DMS 273 (cell line): ENCODE results near the gene RARG.

Experiments
- DNase-seq: peaks from one replicate; lab custom pipeline; 2025; ENCODE audit not compliant: unreplicated experiment; lab: John Stamatoyannopoulos, UW

RARG gene

DNA sequence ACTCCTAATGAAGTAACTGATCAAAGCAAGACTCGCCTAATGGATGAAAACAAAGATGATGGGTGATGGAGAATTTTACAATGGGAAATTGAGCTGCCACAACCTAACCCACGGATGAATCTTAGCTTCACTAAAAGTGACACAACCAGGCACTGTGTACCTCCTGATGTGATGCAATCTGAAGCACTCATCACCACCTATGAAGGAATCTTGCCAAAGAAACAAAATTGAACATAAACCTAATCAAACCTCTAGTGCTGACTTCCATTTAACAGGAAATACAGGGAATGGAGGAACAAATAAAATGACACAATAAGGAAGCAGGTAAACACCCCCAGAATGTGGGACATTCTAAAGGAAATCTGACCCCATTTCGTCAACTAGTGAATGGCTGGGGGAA is 13.3 kb upstream of the RARG start:
- no peak for DNase-seq

DNA sequence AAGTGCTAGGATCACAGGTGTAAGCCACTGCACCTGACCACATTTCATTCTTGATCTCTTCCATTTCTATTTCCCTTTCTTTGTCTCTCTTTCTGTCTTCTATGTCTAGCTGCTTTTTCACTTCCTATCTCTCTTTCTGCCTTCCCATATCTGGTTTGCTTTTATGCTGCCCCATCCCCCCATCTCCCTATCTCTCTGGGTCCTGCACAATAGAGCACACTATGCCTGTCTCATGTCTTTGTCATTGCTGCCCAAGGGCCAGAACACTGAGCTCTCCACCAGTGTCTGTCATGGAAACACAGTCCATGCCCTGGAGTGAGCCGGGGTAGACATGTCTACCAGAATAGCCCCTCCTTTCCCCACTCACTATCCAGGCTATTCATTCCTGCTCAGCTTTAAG is 12.3 kb upstream of the RARG start:
- no peak for DNase-seq

DNA sequence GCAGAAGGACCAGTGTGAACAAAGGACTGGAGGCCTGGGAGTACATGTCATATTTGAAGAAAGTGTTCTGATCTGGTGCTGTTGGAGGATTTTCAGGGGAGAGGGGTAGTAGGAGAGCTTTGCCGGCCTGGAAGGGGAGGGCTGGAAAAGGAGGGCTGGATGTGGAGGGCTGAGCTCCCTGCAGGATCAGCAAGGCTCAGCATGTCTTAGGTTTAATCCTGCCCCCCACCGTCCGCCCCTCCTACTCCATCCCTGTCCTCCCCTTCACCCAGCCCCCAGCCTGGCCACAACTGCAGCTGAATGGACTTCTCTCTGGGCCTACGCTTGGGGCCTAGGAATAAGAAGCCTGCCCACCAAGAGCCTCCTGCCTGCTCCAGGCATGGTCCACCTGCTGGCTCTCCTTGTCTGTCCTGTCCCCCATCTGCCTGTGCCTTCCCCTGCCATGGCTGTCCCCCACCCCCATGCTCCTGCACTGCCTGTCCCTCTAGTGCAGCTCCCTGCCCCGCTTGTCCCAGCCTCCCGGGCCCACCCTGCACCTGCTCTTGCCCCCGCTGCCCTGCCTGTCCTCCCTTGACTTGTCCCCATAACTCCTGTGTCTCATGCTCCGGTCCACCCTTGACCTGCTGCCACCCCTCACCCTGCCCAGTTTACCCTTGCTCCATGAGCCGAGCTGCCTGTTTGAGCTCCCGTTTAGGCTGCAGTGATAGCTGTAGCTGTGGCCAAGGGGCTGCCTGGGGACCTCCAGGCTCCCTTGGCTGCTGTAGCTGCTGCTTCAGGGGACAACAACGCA is 9.8 kb upstream of the RARG start:
- no peak for DNase-seq

DNA sequence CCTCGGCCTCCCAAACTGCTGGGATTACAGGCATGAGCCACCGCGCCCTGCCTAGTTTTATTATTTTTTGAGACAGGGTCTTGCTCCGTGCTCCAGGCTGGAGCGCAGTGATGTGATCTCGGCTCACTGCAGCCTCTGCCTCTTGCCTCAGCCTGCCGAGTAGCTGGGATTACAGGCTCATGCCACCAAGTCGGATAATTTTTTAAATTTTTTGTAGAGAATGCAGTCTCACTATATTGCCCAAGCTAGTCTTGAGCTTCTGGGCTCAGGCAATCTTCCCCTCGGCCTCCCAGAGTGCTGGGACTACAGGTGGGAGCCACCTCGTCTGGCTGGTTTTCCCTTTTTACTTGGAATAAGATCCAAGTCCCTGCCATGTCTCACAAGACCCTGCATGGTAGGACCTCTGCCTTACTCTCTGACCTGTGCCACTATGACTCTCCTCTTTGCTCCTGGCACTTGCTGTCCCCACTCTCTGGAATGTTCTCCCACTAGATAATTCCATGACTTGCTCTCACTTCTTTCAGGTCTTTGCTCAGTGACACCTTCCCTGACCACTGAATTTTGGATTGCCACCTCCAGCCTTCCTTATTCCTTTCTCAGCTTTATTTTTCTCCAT is 7.7 kb upstream of the RARG start:
- no peak for DNase-seq

DNA sequence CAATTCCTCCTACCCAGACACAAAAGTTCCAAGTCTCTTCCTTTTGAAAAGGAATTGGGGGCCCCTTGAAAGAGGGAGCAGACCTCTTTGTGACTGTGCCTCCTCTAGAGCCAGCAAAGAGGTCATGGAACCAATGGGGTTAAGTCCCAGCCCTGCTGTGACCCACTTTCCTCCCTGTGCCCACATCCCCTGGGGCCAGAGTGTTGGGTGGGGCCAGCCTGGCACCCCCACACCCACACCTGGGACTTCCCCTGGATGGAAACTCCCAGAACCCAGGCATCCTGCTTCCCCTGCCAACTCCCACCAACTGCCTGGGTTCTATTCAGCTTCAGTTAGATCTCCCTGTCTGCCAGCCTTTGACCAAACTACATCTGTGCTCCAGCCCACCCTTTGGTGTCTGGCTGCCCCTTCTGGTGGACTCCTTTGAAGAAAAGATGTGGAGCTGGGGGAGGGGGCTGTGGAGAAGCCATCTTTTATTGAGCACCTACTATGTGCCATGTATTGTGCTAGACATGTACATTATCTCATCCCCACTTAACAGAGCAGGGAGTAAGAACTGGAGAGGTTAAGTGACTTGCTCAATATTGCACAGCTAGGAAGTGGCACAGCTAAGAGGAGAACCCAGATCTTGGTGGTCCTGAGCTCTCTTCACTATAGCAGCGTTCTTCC is 4.6 kb upstream of the RARG start:
- no peak for DNase-seq

DNA sequence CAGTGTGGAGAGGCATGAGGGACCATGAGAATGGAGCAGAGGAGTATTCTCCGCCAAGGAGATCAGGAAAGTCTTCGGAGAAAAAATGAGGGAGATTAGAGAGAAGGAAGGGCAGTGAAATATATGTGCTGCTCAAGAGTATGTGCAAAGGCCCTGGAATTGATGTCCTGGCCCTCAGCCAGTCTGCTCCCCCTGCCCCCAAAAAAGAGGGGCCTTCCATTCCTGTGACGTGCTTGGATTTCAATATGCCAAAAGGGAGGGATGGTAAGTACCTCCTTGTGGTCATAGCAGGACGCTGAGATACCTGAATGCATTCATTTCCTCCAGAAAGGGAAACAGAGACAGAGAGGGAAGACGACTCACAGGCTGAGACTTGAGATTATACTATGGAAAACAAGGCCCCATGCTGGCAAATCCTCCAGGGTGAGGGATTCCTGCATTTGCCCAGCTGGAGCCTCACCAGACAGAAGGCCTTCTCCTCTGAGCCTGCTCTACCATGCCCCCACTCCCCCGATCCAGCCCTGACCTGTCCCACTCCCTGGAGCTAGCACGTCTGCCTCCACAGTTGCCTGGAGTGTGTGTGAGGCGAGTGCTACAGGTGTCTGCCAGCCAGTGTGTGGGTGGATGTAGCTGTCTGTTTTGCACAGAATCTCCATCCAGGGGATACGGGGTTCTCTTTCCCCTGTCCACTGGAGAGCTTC is 3.9 kb upstream of the RARG start:
- peak; percentile 65 for DNase-seq

DNA sequence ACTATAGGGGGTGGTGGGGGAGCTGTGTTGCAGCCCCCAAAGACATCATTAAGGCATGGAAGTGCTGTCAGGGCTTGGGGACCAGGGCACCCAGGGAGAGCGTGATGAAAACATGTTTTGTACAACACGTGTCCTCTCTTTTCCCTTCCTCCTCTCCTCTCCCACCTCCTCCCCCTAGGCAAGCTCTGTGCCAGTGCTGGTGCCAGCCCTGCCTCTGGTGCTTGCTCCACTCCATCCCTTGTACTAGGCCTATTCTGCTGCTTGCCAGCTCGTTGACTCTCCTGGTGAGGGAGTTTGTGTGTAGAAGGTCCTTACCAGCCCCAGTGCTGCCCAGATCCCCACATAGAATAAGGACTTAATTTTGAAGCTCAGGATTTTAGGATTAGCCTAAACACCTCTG is 3.2 kb upstream of the RARG start:
- DNase-seq: no peak

DNA sequence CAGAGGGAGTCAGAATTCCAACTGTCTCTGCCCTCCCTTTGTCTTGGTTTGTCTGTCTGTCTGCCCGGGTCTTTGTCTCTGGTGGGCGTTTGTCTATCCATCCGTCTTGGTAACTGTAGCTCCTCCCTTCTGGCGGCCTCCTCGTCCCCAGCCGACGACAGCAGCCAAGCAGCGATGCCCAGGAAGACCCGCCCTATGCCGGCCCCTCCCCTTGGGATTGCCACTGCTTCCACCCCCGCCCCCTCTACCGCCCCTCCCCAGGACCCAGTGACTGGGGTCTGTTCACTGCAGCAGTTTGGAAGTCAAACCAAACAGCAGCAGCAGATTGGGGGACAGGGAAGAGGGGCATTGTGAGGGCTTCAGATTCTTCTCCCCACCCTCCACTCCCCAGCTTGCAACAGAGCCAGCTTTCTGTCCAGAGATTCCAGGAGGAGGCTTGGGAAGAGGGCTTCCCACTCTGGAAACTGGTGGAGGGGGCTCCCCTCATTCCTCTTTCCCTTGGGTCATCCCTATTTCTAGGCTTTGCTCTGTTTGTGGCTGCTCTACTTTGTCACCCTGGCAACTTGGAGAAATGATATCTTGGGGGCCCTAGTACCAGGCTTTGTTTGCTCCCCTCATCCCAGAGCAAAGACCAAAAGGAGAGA is 2.4 kb upstream of the RARG start:
- peak; percentile 34 for DNase-seq

DNA sequence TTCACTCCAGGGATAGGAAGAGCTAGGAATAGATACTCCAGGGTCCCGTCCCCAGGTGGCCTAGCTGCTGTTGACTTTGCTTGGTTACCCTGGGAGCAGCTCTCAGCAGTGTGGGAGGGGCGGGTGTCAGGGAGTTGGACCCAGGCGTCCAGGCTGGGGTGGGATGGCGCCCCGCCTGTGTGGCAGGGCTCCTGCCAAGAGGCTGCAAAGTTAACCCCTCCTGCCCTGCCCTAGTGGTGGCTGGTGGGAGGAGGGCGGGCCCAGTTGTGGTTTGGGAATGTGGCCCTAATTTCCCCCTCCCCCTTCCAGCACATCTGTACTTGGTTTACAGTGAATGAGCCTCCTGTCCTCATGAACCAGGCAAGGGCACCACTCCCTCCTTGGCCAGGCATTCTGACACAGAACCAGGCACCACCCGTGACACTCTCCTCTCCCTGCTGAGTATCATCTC is 1.7 kb upstream of the RARG start:
- no peak for DNase-seq

DNA sequence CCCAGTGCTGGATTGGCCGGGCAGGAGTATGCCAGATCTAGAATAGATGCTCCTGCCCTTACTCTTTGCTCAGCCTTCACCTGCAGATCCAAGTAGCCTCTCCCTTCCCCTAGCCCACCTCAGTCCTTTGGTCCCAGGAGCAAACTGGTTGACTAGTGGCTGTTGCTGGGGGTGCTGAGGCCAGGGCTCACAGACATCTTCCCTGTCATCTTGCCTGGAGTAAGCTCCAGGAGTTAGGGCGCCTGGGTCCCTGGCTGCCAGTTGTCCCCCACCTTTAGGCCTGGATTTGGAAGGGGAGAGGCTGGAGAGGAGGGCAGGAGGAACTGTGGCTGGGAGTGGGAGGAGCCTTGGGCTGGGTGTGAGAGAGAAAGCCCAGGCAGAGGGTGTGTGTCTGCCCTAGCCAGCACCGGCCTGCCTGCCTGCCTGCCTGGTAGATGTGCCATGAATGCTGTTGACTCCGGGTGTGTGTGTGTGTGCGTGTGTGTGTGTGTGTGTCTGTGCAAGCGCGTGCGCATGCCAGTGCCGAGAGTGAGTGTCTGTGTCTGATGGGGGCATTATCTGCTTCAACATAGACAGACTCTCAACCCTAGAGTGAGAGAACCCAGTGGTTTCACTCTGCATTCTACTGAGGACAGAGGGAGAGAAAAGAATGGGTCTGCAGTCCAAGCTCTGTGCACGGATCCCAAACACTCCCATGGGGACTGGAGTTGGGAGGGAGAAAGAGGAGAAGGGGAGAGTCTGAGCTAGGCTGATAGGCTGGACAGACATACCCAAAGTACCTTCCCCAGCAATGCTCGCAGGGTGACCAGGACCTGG is 845 bp upstream of the RARG start:
- DNase-seq: peak; percentile 49

DNA sequence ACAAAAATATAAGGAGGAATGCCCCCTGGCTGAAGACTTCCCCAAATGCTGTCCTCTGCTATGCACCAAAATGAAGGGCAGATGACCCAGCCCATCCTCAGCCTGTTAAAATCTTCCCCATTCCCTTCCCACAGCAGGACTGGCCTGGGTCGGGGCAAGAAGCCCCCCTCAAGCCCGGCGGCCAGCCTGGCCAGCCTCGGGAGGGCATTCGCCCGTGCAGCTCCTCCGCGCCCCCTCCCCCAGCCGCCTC is 413 bp downstream of the RARG start:
- no peak for DNase-seq

DNA sequence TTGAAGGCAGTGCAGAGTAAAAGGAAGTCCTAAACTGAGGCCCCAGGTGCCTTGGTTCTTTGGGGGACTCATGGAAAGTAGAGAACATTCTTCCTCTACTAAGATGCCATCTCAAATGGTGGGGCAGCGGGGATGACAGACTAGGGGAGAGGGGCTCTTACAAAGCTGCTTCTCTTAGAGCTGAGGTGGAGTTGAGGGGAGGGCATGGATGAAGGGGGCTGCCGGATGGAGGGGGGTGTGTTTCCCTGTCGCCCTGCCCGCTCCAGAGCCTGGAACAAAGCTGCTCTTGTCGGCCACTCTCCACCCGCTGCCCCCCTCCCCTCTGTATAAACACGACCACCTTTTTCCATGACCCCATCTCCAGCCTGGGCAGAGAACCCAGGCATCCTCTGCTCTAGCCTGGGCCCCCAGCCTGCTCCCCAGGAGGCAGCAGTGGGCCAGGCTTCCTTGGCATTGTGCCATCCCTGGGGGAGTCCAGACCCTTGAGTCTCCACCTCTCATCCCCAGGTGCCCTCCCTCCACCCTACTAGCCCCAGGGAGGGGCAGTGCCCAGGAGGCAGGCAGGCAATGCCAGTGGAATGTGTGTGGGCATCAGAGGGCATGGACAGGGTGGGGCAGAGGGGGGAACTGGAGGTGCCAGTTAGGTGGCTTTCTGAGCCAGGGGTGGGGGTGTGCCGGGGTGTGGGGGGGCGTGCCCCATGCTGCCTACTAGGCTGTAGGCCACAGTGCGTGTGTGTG is 1.7 kb downstream of the RARG start:
- DNase-seq: no peak

DNA sequence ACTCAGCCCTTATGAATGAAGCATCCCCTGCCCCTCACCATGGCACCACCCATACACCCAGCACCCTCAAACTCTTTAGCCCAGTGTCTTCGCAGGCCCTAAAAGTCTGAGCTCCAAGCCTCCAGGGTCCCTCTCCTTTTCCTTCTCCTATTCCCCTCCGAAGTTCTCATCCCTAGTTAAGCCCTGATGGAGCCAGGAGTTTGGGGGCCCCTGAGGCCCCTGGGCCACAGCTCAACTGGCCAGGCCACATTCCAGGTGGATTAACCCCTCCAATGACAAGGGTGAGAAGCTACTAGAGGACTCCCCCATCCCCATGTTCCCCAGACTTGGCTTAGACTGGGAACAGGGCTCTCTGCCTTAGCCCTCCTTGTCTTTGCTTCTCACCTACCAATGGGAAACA is 2.6 kb downstream of the RARG start:
- DNase-seq: no peak

DNA sequence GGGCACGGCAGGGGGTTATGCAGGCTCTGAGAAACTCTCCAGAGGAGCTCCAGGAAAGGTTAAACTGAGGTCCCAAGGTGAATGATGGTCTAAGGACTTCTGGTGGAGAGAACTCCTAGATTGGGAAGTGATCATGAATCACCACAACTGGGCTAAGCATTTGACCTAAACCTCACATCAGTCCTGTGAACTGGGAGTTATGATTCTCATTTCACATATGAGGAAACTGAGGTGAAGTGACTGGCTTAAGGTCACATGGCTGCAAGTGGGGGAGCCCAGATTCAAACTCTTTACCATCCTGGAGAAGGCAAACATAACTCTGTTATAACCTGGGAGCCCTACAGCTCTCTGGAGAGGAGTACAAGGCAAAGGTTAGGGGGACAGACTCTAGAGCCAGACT is 4.2 kb downstream of the RARG start:
- DNase-seq: no peak

DNA sequence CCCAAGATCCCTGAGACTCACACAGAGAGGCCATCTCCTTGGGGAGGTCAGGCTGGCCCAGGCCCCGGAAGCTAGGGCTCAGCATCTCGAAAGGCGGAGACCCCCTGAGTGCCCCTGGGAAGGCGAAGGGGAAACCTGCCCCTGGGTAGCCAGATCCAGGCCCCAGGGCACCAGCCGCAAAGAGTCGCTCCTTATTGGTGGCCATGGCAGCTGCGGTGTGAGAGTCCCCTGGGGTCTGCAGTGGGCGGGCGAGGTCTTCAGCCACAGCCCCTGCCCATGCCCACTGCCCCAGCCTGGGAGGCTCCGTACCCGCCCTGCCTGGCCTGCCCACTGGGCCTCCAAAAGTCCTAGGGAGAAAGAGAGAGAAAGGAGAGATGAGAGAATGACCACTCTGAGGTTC is 4.7 kb downstream of the RARG start:
- DNase-seq: no peak

DNA sequence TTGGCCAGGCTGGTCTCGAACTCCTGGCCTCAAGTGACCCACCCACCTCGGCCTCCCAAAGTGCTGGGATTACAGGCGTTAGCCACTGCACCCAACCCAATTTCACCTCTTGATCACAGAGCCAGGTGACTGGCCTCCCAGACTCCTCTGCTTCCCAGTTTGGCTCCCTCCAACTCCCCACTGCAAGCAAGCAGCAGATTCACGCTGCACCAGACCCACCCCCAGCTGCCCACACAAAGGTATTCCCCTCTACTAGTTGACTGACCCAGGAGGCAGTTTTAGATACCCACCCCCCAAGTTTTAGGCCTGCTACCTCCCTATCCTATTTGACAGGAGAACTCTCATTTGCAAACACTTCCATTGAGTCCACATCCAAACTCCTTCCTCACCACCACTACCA is 5.2 kb downstream of the RARG start:
- no peak for DNase-seq

DNA sequence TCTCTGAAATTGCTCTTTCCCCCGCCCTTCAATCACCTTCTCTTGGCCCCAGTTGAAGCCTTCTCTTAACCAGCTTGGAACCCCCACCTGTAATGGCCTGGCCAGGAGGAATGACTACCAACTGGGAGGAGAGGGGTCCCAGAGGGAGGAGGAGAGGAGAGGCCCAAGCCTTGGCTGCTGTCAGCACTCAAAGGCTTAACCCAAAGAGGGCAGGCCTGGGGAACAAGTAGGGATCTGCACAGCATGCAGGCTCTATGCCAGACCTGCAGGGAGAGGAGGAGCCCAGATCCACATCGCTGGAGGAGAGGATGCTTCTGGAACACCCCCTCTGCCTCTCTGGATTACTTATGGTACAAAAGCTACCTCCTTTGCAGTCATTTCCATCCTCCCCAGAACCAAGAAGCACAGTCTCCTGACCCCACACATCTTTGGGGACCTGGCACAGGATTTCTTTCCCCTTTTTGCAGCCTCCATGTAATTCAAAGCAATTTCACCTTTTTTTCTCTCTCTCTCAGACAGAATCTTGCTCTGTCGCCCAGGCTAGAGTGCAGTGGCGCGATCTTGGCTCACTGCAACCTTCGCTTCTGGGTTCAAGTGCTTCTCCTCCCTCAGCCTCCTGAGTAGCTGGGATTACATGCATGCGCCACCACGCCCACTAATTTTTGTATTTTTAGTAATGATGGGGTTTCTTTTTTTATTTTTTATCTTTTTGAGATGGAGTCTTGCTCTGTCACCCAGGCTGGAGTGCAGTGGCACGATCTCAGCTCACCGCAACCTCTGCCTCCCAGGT is 6.2 kb downstream of the RARG start:
- DNase-seq: peak; percentile 46

DNA sequence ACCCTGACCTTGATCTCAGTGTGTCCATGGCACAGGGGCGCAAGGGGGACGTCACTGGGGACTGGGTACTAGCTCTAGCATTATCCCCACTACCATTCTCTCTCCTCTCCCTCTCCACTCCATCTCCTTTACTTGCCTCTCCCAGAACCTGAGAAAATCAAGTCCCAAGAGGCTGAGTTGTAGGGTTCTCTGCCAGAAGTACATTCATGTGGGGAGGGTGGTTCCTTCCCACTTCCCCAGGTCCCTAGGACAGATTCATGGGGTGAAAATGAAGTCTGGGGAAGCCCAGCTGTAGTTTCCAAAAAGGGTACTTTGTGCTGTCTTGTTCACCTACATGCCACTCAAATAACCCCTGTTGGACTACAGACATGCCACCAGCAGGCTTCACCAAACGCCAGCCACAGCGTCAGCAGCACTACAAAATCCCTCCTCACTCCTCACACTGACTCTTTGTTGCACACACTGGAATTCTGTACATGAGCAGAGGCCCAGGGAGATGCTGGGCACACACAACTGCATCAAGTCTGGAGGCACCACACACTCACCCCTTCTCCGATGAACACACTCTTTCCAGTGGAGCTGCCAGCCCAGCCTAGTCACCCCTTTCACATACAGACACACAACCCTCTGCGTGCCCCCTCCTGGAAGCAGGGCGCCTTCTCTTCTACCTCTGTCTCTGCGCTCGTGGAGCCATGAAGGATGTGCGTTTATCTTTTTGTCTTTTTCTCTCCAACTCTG is 6.9 kb downstream of the RARG start:
- no peak for DNase-seq
